Head of caudate nucleus (tissue), 42 donors: ENCODE data around the gene ABHD1.
A peak's percentile ranks its signal among the peaks of the same experiment; 100 is the strongest.
"Not testable (repeated sequence)": the region's sequence is repeated elsewhere in the genome, so short reads cannot be mapped to it uniquely, and the experiment has no call there.

Experiments used
- DNase-seq, 42 donors: peaks; one replicate each; pipeline versions ENCODE4 v3.0.0 to v3.0.0-alpha.2; 2020 to 2021; ENCODE audit warnings: mixed read lengths in 7 of 42
- intact Hi-C: fragments of 100-400 bp; cut with DNase I; formaldehyde crosslinking; loops from one replicate; pipeline ENCODE4 v1.15.0; 2022

ABHD1 gene

DNA sequence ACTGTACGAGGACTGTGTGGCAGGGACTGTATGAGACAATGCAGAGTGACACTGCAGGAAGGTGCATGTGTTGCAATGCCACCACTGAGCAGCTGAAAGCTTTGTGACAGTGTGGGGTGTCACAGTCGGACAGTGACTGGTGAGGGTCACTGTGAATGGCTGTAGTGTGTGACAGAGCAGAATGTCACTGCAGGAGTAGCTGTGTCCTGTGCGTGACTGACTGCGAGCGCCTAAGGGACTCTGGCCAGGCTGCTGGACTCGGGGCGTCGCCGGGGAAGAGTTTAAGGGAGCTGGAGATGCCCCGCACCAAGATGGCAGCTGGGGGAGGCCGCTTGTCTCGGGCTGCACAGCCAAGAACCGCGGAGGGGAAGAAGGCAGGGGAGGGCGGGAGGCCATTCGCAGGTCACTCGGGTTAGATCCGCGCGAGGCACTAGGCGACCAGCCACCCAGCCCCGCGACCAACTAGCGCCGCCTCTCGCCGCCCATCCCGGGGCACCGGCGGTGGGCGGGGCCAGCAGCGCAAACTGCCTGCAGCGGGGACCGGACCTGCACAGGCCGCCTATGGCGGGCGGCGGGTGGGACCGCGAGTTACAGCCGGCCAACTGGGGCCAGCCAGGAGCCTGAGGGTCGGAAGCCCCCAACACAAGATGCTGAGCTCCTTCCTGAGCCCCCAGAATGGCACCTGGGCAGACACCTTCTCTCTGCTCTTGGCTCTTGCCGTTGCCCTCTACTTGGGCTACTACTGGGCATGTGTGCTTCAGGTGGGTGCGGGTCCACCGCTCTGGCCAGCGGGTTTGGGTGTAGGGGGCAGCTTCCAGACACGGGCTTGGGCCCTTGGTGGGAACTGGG lies at the start of gene ABHD1:
Gene ABHD1 (plus strand): TSS at position 514 of the 849 bp plus-strand sequence. CDS start 134 bp downstream, at position 648.
- intact Hi-C loops: no loop called here
- peak; percentile 48 to 90 (median 83) for DNase-seq

DNA sequence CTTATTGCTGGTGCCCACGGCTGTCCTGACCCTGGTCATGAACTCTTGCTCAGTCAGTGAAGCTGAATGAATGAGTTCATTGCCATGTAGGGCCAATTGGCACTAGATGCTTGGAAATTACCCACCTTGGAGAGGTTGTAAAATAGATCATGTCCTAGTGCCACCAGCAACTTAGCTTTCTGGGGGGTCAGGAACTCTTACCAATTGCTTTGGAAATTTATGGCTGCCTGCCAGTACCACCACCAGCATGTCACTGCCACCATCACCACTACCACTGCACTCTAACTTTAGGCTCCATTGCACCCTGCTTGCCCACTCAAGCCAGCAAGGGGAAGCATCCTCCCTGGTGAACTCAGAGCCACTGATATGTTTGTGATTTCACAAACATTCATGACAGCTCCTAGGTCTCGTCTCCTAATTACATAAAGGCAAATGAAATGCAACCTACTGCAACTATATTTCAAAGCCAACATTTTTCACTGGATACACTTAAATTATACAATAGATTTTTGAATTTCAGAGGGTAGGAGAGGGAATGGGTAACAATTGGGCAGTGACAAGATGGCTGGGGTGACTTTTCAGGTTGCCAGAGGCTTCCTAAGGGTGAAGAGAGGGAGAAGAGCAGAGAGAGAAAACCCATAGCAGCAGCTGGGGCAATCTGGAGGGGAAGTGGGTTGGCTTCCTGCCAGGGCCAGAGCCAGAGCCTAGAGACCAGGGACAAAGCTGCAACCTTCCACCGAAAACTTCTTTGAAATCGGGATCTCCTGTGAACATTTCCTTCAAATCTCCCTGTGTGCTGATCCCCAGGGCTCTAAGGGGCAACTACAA lies 48.7 kb upstream of the ABHD1 start:
- DNase-seq: peak in 10 of 42 donors; percentile 19 to 55 (median 42)
- intact Hi-C loops: no loop called here

DNA sequence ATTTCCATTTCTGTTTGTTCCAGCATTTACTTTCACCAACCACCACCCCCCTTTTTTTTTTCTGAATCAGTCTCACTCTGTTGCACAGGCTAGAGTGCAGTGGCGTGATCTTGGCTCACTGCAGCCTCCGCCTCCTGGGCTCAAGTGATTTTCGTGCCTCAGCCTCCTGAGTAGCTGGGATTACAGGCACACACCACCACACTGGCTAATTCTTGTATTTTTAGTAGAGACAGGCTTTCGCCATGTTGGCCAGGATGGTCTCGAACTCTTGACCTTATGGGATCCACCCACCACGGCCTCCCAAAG lies 48.1 kb upstream of the ABHD1 start:
- intact Hi-C loops, DNase-seq: not testable (repeated sequence)

DNA sequence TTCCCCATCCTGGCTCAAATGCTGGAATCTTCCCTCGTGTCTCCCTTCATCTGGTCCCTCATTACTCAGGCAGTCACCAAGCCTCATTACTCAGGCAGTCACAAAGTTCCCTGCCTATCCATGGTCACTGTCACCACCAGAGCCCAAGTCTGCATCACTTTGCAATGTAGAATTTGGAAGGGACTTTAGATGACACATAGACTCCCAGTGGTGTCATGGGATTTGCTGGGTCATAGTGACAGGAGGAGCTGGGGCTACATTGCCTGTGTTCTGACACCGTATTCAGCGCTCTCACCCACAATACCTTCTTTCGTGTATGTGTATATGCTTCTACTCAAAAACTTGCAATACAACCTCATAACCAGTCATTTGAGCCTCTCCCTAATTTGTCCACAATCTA lies 47.3 kb upstream of the ABHD1 start:
- no peak for DNase-seq
- intact Hi-C loops: no loop called here

DNA sequence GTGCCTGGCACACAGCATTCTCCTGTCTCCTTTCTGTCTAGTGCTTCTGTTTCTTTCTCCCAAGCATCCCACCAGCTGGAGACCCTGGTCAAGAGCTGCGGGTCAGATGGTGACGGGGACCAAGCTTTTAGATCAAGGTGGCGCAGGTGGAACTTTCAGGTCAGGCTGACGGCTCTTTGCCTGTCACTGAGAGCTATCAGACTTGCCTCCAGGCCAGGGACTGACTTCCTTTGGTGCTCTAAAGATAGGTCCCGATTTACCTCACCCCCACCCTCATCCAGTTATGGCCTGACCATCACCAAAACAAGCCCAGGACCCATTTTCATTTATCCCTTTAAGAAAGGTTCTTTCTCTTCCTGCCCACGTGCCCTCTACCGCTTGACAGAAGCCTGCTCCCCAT lies 46.4 kb upstream of the ABHD1 start:
- DNase-seq: peak in 1 of 42 donors; percentile 48
- intact Hi-C loops: no loop called here

DNA sequence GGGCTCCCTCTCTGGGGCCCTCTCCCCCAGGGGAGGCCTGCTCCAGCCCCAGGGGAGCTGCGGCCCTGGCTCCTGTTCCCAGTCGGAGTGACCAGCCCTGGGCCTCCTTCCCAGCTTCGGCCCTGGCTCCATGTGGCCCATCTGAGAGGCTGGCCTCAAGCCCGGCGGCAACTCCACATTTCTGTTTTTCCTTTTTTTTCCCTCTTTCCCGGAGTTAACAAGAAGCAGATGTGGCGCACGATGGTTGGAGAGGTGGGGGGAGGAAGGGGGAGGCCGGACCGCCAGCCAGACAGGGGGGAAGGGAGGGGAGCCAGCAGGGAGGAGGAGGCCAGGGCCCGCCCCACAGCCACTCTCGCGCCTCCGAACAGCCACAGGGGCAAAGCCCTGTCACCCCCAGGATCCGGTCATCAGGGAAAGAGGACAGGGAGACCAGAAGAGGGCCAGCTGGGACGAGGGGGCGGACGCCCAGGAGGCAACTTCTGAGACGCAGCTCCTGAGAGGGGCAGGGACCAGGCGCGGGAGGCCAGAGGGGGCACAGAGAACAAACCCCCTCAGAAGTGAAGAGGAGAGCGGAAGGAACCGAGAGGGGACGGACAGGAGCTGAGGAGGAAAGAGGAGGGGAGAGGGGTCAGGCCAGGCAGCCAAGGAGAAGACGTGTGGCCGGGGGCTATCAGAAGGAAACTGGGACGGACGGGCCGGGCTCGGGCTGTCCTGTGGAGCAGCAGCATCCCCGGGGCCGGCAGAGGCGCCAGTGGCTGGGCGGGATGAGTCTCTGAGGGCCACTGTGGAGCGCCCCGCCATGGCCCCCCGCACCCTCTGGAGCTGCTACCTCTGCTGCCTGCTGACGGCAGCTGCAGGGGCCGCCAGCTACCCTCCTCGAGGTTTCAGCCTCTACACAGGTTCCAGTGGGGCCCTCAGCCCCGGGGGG lies 45.1 kb upstream of the ABHD1 start, which contains the start of gene EMILIN1:
Gene EMILIN1 (plus strand): TSS at position 349 of the 928 bp plus-strand sequence. CDS start 451 bp downstream, at position 800.
- intact Hi-C loops: no loop called here
- DNase-seq: peak; percentile 26 to 80 (median 62)

DNA sequence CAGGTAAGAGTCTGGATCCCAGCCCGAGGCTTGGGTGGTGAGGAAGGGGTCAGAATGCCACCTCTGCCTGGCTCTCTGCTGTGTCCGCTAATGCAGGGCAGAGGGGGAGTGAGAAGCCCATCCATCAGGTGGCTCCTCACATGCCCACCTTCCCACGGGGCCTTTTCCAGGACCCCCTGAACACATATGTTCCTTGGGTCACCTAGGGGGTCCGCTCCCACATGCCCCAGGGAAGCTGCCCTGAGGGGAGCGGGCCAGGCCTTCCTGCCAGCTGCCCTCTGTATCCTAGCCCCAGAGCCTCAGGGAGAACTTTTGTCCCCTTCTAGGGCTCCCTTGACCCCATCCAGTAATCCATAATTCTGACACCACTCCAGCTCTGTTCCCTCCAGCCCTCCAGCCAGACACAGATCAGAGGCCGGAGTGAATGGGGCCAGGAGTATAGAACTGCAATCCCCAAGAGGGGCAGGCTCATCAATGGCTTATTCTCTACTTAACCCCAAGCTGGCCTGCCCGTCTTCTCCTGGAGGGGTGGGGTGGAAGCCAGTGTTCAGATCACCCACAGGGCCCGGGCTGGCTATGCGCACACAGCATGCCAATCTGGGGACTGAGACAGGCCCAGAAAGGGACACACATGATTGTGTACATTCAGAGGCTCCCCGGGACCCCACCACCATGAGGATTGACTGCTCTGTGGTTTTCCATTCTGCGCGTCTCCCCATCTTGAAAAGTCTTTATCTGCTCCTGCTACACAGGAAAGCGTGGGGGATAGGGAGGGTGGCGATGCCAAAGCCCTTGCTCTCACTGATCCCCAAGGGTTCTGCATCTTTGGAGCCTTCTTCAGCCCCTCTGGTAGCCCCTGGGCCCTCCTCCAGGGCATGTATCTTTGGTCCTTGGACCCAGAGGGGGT lies 44.1 kb upstream of the ABHD1 start:
- intact Hi-C loops: loop anchor here (10.0 kb wide), 1 partner anchor 45 kb away; the partner anchor contains the start of gene TMEM214
- DNase-seq: no peak

DNA sequence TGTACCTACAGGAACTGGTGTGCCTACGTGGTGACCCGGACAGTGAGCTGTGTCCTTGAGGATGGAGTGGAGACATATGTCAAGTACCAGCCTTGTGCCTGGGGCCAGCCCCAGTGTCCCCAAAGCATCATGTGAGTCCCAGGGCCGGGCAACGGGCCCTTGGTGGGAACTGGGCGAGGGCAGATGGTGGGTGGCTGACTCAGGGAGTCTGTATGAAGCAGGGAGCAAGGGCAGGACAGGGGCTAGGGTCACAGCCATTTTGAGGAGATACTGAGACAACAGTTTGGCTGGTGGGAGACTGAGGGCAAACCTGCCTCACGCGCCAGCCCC lies 43.5 kb upstream of the ABHD1 start:
- no peak for DNase-seq
- intact Hi-C loops: loop anchor here (10.0 kb wide), 1 partner anchor 45 kb away; the partner anchor contains the start of gene TMEM214

DNA sequence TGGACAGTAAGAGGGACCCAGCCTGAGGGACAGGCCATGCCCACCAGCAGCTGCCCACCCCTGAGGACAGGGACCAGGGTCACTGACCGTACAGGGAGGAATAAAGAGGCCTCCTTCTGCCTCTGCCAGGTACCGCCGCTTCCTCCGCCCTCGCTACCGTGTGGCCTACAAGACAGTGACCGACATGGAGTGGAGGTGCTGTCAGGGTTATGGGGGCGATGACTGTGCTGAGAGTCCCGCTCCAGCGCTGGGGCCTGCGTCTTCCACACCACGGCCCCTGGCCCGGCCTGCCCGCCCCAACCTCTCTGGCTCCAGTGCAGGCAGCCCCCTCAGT lies 43.0 kb upstream of the ABHD1 start:
- intact Hi-C loops: loop anchor here (10.0 kb wide), 1 partner anchor 46 kb away; the partner anchor contains the start of gene TMEM214

DNA sequence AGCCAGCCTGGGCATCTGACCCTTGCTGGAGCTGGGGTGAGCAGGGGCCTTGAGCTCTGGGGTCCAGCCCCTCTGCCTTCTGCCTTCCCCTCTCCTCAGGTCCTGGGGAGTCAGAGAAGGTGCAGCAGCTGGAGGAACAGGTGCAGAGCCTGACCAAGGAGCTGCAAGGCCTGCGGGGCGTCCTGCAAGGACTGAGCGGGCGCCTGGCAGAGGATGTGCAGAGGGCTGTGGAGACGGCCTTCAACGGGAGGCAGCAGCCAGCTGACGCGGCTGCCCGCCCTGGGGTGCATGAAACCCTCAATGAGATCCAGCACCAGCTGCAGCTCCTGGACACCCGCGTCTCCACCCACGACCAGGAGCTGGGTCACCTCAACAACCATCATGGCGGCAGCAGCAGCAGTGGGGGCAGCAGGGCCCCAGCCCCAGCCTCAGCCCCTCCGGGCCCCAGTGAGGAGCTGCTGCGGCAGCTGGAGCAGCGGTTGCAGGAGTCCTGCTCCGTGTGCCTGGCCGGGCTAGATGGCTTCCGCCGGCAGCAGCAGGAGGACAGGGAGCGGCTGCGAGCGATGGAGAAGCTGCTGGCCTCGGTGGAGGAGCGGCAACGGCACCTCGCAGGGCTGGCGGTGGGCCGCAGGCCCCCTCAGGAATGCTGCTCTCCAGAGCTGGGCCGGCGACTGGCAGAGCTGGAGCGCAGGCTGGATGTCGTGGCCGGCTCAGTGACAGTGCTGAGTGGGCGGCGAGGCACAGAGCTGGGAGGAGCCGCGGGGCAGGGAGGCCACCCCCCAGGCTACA lies 41.4 kb upstream of the ABHD1 start:
- intact Hi-C loops: loop anchor here (10.0 kb wide), 1 partner anchor 47 kb away; the partner anchor contains the start of gene TMEM214
- DNase-seq: peak in 1 of 42 donors; percentile 18

More for the DNA sequence above, 43.0 kb upstream of the ABHD1 start:
- no peak for DNase-seq

DNA sequence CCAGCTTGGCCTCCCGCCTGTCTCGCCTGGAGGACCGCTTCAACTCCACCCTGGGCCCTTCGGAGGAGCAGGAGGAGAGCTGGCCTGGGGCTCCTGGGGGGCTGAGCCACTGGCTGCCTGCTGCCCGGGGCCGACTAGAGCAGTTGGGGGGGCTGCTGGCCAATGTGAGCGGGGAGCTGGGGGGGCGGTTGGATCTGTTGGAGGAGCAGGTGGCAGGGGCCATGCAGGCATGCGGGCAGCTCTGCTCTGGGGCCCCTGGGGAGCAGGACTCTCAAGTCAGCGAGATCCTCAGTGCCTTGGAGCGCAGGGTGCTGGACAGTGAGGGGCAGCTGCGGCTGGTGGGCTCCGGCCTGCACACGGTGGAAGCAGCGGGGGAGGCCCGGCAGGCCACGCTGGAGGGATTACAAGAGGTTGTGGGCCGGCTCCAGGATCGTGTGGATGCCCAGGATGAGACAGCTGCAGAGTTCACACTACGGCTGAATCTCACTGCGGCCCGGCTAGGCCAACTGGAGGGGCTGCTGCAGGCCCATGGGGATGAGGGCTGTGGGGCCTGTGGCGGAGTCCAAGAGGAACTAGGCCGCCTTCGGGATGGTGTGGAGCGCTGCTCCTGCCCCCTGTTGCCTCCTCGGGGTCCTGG lies 40.7 kb upstream of the ABHD1 start:
- DNase-seq: no peak
- intact Hi-C loops: loop anchor here (10.0 kb wide), 1 partner anchor 48 kb away; the partner anchor contains the start of gene TMEM214

DNA sequence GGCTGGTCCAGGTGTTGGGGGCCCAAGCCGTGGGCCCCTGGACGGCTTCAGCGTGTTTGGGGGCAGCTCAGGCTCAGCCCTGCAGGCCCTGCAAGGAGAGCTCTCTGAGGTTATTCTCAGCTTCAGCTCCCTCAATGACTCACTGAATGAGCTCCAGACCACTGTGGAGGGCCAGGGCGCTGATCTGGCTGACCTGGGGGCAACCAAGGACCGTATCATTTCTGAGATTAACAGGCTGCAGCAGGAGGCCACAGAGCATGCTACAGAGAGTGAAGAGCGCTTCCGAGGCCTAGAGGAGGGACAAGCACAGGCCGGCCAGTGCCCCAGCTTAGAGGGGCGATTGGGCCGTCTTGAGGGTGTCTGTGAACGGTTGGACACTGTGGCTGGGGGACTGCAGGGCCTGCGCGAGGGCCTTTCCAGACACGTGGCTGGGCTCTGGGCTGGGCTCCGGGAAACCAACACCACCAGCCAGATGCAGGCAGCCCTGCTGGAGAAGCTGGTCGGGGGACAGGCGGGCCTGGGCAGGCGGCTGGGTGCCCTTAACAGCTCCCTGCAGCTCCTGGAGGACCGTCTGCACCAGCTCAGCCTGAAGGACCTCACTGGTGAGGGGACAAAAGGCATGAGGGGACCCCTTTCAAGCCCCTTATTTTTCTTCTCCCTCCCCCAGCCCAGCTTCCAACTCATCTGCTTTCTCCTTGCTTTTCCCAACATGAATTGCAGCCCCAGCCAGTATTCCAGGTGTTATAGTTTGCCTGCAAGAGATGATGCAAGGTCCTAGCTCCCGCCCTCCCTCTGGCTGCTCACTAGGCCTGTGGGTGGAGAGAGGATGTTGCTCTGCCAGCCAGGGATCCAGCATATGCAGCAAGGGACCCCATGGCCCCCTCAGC lies 40.0 kb upstream of the ABHD1 start:
- DNase-seq: no peak
- intact Hi-C loops: loop anchor here (10.0 kb wide), 1 partner anchor 49 kb away; the partner anchor contains the start of gene TMEM214

DNA sequence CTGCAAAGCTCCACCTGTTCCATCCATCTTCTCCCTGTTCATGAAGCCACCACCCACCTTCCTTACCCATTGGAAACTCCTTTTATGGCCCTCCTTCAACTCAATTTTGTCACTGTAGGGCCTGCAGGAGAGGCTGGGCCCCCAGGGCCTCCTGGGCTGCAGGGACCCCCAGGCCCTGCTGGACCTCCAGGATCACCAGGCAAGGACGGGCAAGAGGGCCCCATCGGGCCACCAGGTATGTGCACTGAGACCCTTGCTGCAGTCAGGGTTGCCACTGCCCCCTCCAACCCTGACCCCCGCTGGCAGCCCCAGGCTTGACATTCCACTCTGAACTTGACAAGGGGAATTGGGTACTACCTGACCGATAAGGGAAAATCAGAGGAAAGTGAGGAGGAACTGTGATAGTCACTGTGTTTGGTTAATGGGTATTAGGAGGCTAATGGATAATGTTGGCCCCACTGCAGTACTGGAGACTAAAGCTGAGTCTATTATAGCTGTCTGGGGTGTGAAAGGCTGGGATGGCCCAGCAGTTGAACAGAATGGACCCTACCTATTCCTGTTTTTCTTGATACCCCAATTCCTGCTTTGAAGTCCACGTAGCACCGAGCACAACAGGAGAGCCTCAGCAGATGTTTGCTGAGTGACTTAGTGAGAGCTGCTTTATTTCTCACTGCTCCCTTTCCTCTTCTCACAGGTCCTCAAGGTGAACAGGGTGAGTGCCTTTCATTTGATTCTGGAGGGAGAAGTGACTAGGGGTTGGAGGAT lies 39.1 kb upstream of the ABHD1 start:
- peak in 1 of 42 donors; percentile 26 for DNase-seq
- intact Hi-C loops: loop anchor here (5.0 to 10.0 kb wide), 3 partner anchors 32 to 122 kb away; partner anchors contain the start of genes AGBL5 and TMEM214

DNA sequence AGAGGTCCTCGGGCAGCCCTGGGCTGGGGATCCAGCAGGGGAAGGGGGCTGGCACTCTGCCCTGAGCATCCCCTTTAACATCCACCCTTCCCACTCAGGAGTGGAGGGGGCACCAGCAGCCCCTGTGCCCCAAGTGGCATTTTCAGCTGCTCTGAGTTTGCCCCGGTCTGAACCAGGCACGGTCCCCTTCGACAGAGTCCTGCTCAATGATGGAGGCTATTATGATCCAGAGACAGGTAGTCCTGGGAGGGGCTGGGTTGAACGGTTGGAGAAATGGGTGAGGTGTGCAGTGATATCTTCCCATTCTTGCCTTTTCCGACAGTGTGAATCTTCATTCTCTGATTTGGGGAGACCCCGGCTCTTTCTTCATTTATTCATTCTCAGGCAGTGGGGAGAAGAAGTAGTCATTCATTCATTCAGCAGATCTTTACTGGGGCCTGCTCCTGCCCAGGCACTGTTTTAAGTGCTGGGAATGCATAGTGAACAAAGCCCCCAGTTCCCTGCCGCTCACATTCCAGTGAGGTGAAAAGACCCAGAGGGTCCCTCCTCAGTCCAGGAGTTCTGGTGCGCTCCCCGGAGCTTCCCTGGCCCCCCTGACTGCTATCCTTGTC lies 38.4 kb upstream of the ABHD1 start:
- no peak for DNase-seq
- intact Hi-C loops: loop anchor here (5.0 to 10.0 kb wide), 3 partner anchors 33 to 123 kb away; partner anchors contain the start of genes AGBL5 and TMEM214
